Neural progenitor cell (in vitro differentiated cells): ENCODE measurements around the gene NPRL2.

Experiments
- EZH2 ChIP-seq: fragments of 200-600 bp; sonication (generic); IDR thresholded peaks from 2 replicates; pipeline ENCODE4 v1.6.1; 2017; ENCODE audit warnings: antibody characterized with exemption, mild to moderate bottlenecking, moderate library complexity
- EZH2phosphoT487 ChIP-seq: fragments of 200-600 bp; sonication (generic); IDR thresholded peaks from 2 replicates; pipeline ENCODE4 v1.6.1; 2017; ENCODE audit warnings: antibody characterized with exemption
- TF ChIP-seq, protein P1 (sequence below): fragments of 200-600 bp; sonication (generic); IDR thresholded peaks from 2 replicates; pipeline ENCODE4 v1.5.1; 2017; ENCODE audit warnings: antibody characterized with exemption, mild to moderate bottlenecking

DNA sequence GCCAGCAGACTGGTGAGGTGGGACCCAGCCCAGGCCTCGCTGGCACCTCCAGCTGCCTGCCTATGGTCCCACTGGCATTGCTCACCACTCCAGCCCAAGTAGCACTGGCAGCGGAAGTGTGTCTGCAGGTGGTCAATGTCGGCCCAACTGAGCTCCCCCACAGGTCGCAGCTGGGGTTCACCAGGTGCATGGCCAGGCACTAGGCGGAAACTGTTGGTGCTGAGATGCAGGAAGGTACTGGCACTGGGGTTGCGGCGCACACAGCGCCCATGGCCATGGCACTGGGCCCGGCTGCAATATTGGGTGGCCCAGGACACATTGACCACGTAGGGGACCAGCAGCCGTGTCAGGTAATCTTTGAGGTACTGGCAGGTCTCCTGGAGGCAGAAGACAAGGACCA lies 32.4 kb downstream of the NPRL2 start:
- TF ChIP-seq EZH2: no peak
- TF ChIP-seq, protein P1, sequence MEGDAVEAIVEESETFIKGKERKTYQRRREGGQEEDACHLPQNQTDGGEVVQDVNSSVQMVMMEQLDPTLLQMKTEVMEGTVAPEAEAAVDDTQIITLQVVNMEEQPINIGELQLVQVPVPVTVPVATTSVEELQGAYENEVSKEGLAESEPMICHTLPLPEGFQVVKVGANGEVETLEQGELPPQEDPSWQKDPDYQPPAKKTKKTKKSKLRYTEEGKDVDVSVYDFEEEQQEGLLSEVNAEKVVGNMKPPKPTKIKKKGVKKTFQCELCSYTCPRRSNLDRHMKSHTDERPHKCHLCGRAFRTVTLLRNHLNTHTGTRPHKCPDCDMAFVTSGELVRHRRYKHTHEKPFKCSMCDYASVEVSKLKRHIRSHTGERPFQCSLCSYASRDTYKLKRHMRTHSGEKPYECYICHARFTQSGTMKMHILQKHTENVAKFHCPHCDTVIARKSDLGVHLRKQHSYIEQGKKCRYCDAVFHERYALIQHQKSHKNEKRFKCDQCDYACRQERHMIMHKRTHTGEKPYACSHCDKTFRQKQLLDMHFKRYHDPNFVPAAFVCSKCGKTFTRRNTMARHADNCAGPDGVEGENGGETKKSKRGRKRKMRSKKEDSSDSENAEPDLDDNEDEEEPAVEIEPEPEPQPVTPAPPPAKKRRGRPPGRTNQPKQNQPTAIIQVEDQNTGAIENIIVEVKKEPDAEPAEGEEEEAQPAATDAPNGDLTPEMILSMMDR: no peak
- no peak for TF ChIP-seq EZH2phosphoT487
